IMR-90 (cell line): ENCODE measurements around the gene C15orf40. TPM values are rescaled to one million over a fixed set of nuclear protein-coding genes. Genes with fewer than 3 reads are reported as not detected.

Experiments used
- ATAC-seq: fragments of 200-7000 bp; cut with Tn5 transposase; 2 replicates; pipeline ENCODE4 v1.9.1; 2020; ENCODE audit warnings: low read depth, mild to moderate bottlenecking, moderate library complexity
- BruUV-seq: library from RNA; stranded (reverse); fragments of 400-500 nt; replicated peaks from 2 replicates; lab custom pipeline; 2021; lab: Mats Ljungman, UMichigan
- CTCF ChIA-PET: fragments of 300-600 bp; formaldehyde crosslinking; extraction: SDS; loops from one replicate; lab custom pipeline; 2021; ENCODE audit warnings: antibody characterized with exemption; lab: Yijun Ruan, JAX
- POLR2A ChIA-PET: fragments of 300-600 bp; sonication (Branson Sonifier 250); formaldehyde crosslinking; loops from one replicate; lab custom pipeline; 2022; ENCODE audit warnings: antibody characterized with exemption; ENCODE audit not compliant: unreplicated experiment; lab: Charles Lee
- DNase-seq: peaks from one replicate; pipeline ENCODE4 v3.0.0; 2013
- H2AFZ ChIP-seq: replicated peaks from 2 replicates; pipeline ENCODE3; 2013; ENCODE audit warnings: low read length, mild to moderate bottlenecking; ENCODE audit not compliant: poor library complexity
- H2AK5ac ChIP-seq: 2 replicates; pipeline ENCODE4 v1.6.1; 2013; ENCODE audit warnings: low read depth, low read length, inconsistent platforms
- H2AK9ac ChIP-seq: replicated peaks from 2 replicates; pipeline ENCODE3; 2013; ENCODE audit warnings: mild to moderate bottlenecking, low read depth, low read length, moderate library complexity; ENCODE audit not compliant: poor library complexity
- H2BK120ac ChIP-seq: 2 replicates; pipeline ENCODE4 v1.6.1; 2013; ENCODE audit warnings: low read depth, low read length, inconsistent platforms
- H2BK15ac ChIP-seq: 3 replicates; pipeline ENCODE4 v1.6.1; 2013; ENCODE audit warnings: low read depth, low read length, inconsistent platforms
- H2BK20ac ChIP-seq: 2 replicates; pipeline ENCODE4 v1.6.1; 2013; ENCODE audit warnings: low read depth, mild to moderate bottlenecking, inconsistent platforms, low read length, moderate library complexity
- H2BK5ac ChIP-seq: 2 replicates; pipeline ENCODE4 v1.6.1; 2013; ENCODE audit warnings: mild to moderate bottlenecking, low read depth, low read length, inconsistent platforms; ENCODE audit not compliant: poor library complexity, severe bottlenecking
- H3K14ac ChIP-seq: replicated peaks from 2 replicates; pipeline ENCODE4 v1.6.1; 2013; ENCODE audit warnings: low read depth, low read length, inconsistent platforms
- H3K18ac ChIP-seq: 2 replicates; pipeline ENCODE4 v1.6.1; 2013; ENCODE audit warnings: low read depth, low read length, control low read depth
- H3K23ac ChIP-seq: 2 replicates; pipeline ENCODE4 v1.6.1; 2013; ENCODE audit warnings: low read depth, low read length, inconsistent platforms
- H3K27ac ChIP-seq: 2 replicates; pipeline ENCODE4 v1.5.1; 2013; ENCODE audit warnings: mild to moderate bottlenecking, control low read depth, low read length; ENCODE audit not compliant: insufficient read depth
- H3K27me3 ChIP-seq: 2 replicates; pipeline ENCODE4 v1.6.1; 2013; ENCODE audit warnings: low read length; ENCODE audit not compliant: control insufficient read depth, insufficient read depth
- H3K36me3 ChIP-seq: 2 replicates; pipeline ENCODE4 v1.6.1; 2013; ENCODE audit warnings: low read length, mixed read lengths; ENCODE audit not compliant: control insufficient read depth, insufficient read depth
- H3K4ac ChIP-seq: 2 replicates; pipeline ENCODE4 v1.6.1; 2013; ENCODE audit warnings: low read depth, low read length, inconsistent platforms
- H3K4me1 ChIP-seq: 2 replicates; pipeline ENCODE4 v1.6.1; 2013; ENCODE audit warnings: low read length, mixed read lengths; ENCODE audit not compliant: control insufficient read depth, insufficient read depth
- H3K4me2 ChIP-seq: 2 replicates; pipeline ENCODE4 v1.6.1; 2013; ENCODE audit warnings: low read depth, mild to moderate bottlenecking, control low read depth, low read length, moderate library complexity
- H3K4me3 ChIP-seq: 2 replicates; pipeline ENCODE4 v1.5.1; 2013; ENCODE audit warnings: low read depth, mild to moderate bottlenecking, control low read depth, low read length, moderate library complexity; ENCODE audit not compliant: insufficient read depth
- H3K56ac ChIP-seq: 2 replicates; pipeline ENCODE4 v1.6.1; 2013; ENCODE audit warnings: low read length, inconsistent platforms; ENCODE audit not compliant: insufficient read depth; ENCODE audit errors: extremely low read depth
- H3K79me1 ChIP-seq, 2 experiments: 2 replicates each; pipeline ENCODE4 v1.6.1; 2013; ENCODE audit warnings: low read length in 2 of 2, inconsistent platforms in 1 of 2, low read depth in 1 of 2
- H3K9ac ChIP-seq: 2 replicates; pipeline ENCODE4 v1.6.1; 2013; ENCODE audit warnings: low read depth, low read length, control low read depth
- H3K9me1 ChIP-seq: 2 replicates; pipeline ENCODE4 v1.6.1; 2013; ENCODE audit warnings: low read length, inconsistent platforms; ENCODE audit not compliant: insufficient read depth
- H3K9me3 ChIP-seq: 2 replicates; pipeline ENCODE4 v1.6.1; 2013; ENCODE audit warnings: low read length; ENCODE audit not compliant: control insufficient read depth, insufficient read depth
- H4K20me1 ChIP-seq: 2 replicates; pipeline ENCODE4 v1.6.1; 2013; ENCODE audit warnings: low read length, inconsistent platforms; ENCODE audit not compliant: insufficient read depth
- H4K5ac ChIP-seq: 2 replicates; pipeline ENCODE4 v1.6.1; 2013; ENCODE audit warnings: mild to moderate bottlenecking, low read depth, low read length, control low read depth
- H4K8ac ChIP-seq, 2 experiments: 2 replicates each; pipeline ENCODE4 v1.6.1; 2013; ENCODE audit warnings: low read depth in 2 of 2, low read length in 2 of 2, control low read depth in 1 of 2, inconsistent platforms in 1 of 2
- H4K91ac ChIP-seq: 2 replicates; pipeline ENCODE4 v1.6.1; 2013; ENCODE audit warnings: low read depth, low read length, inconsistent platforms; ENCODE audit not compliant: insufficient read depth
- BHLHE40 ChIP-seq: fragments of 150-350 bp; IDR thresholded peaks from 2 replicates; pipeline ENCODE4 v1.6.1; 2016; ENCODE audit warnings: mild to moderate bottlenecking, low read depth, low read length
- CHD1 ChIP-seq: IDR thresholded peaks from 2 replicates; pipeline ENCODE4 v1.6.1; 2012; ENCODE audit warnings: low read depth, low read length, improper control_type of control experiment
- MAFK ChIP-seq: IDR thresholded peaks from 2 replicates; pipeline ENCODE4 v1.6.1; 2012; ENCODE audit warnings: low read depth, low read length, improper control_type of control experiment
- MXI1 ChIP-seq: IDR thresholded peaks from 2 replicates; pipeline ENCODE4 v1.6.1; 2012; ENCODE audit warnings: low read depth, mild to moderate bottlenecking, low read length, moderate library complexity, borderline replicate concordance
- NFE2L2 ChIP-seq: fragments of 150-350 bp; IDR thresholded peaks from 2 replicates; pipeline ENCODE4 v1.6.1; 2016; ENCODE audit warnings: low read depth, mild to moderate bottlenecking, low read length
- POLR2A ChIP-seq: IDR thresholded peaks from 2 replicates; pipeline ENCODE4 v1.6.1; 2012; ENCODE audit warnings: mild to moderate bottlenecking, low read depth, low read length
- RFX5 ChIP-seq: IDR thresholded peaks from 2 replicates; pipeline ENCODE4 v1.8.0; 2012; ENCODE audit warnings: low read depth, mild to moderate bottlenecking, low read length, moderate library complexity
- WGBS, 2 experiments: methylation state at CpG; one replicate each; pipeline versions ENCODE4 v1.1.5 to v1.1.7; 2013; ENCODE audit warnings: missing lambda C conversion rate in 2 of 2; ENCODE audit not compliant: insufficient read length in 1 of 2; ENCODE audit errors: extremely low coverage in 2 of 2; 5-methylcytosine and 5-hydroxymethylcytosine counted together
- dilution Hi-C: fragments of 300-500 bp; cut with HindIII; formaldehyde crosslinking; loops from one replicate; pipeline ENCODE4 v1.14.3; 2018; ENCODE audit warnings: low sequenced_read_pairs; ENCODE audit not compliant: unreplicated experiment
- in situ Hi-C: fragments of 300-500 bp; cut with MboI; formaldehyde crosslinking; loops from 3 replicates; pipeline ENCODE4 v1.14.3; 2019; ENCODE audit warnings: low sequenced_read_pairs, inconsistent platforms, mixed read lengths
- intact Hi-C: fragments of 100-400 bp; cut with micrococcal nuclease; formaldehyde crosslinking; loops from 2 replicates; pipeline ENCODE4 v1.10.0; 2022
- polyA plus RNA-seq, 3 experiments: library from polyadenylated mRNA; depleted of rRNA; stranded (reverse); fragments of >200 nt; gene quantifications; 2 replicates each; pipeline ENCODE4 v1.2.3, GENCODE V29; 2012; ENCODE audit warnings: low replicate concordance in 1 of 3
- total RNA-seq: library from RNA; depleted of rRNA; stranded (reverse); fragments of >200 nt; gene quantifications from 2 replicates; pipeline ENCODE4 v1.2.3, GENCODE V29; 2012
- TF ChIP-seq, protein P1 (sequence below): fragments of 150-350 bp; IDR thresholded peaks from 2 replicates; pipeline ENCODE4 v1.6.1; 2016; ENCODE audit warnings: low read depth, mild to moderate bottlenecking, low read length, moderate library complexity, borderline replicate concordance

C15orf40 gene
- total and polyA plus RNA-seq, 2 of the 4 experiments (the other 2 are of a cell fraction): 7.0 to 10.7 TPM

DNA sequence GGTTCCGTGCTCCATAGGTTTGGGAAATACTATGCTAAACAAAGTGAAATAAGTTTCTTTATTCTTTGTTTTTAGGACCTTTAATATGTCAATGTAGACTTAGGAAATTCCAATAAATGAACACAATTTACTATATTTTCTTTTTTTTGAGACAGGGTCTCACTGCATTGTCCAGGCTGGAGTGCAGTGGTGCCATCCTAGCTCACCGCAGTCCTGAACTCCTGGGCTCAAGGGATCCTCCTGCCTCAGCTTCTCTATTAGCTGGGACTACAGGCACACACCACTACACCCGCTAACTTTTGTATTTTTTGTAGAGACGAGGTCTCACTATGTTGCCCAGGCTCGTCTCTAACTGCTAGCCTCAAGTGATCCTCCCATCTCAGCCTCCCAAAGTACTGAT is 46.5 kb downstream of the C15orf40 start:
- CTCF ChIA-PET: no interaction called here
- H2BK15ac ChIP-seq: no peak overlapping the region
- no peaks in the 10 kb centered on the region for H3K9me3 ChIP-seq
- no peak overlapping the region for H4K5ac ChIP-seq
- no peak overlapping the region for H2AK5ac ChIP-seq
- no peak overlapping the region for H2AFZ ChIP-seq
- no peak overlapping the region for H3K18ac ChIP-seq
- H3K36me3 ChIP-seq: no peaks in the 10 kb centered on the region
- 100% methylated on average over 1 of the region's 5 CpGs; no CpG with 5 or more reads in 1 of the 2 experiments for WGBS, 2 experiments
- H4K20me1 ChIP-seq: no peaks in the 10 kb centered on the region
- DNase-seq (no peak), ATAC-seq (no peak)
- H2BK5ac ChIP-seq: no peak overlapping the region
- POLR2A ChIA-PET: no interaction called here
- H3K23ac ChIP-seq: no peak overlapping the region
- no peak overlapping the region for H3K4me2 ChIP-seq
- H2BK120ac ChIP-seq: no peak overlapping the region
- no peak overlapping the region for H3K4me3 ChIP-seq
- no peak overlapping the region for H2BK20ac ChIP-seq
- no peaks in the 10 kb centered on the region for H3K9me1 ChIP-seq
- no peak overlapping the region for H3K4ac ChIP-seq
- no peak overlapping the region for H3K56ac ChIP-seq
- no peak for TF ChIP-seq CHD1
- TF ChIP-seq NFE2L2: no peak
- no peak for TF ChIP-seq MXI1
- TF ChIP-seq MAFK: no peak
- no peak for TF ChIP-seq POLR2A
- TF ChIP-seq, protein P1, sequence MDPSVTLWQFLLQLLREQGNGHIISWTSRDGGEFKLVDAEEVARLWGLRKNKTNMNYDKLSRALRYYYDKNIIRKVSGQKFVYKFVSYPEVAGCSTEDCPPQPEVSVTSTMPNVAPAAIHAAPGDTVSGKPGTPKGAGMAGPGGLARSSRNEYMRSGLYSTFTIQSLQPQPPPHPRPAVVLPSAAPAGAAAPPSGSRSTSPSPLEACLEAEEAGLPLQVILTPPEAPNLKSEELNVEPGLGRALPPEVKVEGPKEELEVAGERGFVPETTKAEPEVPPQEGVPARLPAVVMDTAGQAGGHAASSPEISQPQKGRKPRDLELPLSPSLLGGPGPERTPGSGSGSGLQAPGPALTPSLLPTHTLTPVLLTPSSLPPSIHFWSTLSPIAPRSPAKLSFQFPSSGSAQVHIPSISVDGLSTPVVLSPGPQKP: no peak
- no peak for TF ChIP-seq RFX5
- no peak for TF ChIP-seq BHLHE40
- BruUV-seq: no TSS peak
- H3K79me1 ChIP-seq: no peaks in the 10 kb centered on the region
- no peak overlapping the region for H3K27ac ChIP-seq
- intact Hi-C loops: no loop called here
- no peak overlapping the region for H4K91ac ChIP-seq
- H3K14ac ChIP-seq: no peak overlapping the region
- dilution Hi-C loops: no loop called here
- no peak overlapping the region for H2AK9ac ChIP-seq
- no peak overlapping the region for H4K8ac ChIP-seq
- in situ Hi-C loops: no loop called here
- no peaks in the 10 kb centered on the region for H3K4me1 ChIP-seq
- peaks cover 5% of the 10 kb centered on the region for H3K27me3 ChIP-seq
- no peak overlapping the region for H3K9ac ChIP-seq
